ENCODE results near the gene SLC8A3. TPM values are rescaled to one million over a fixed set of nuclear protein-coding genes. Genes with fewer than 3 reads are reported as not detected.

The SLC8A3 gene
- total and polyA plus RNA-seq, 9 of the 15 experiments (the other 6 are each of a cell fraction or from before 2014, with no cell fraction given): not detected

DNA sequence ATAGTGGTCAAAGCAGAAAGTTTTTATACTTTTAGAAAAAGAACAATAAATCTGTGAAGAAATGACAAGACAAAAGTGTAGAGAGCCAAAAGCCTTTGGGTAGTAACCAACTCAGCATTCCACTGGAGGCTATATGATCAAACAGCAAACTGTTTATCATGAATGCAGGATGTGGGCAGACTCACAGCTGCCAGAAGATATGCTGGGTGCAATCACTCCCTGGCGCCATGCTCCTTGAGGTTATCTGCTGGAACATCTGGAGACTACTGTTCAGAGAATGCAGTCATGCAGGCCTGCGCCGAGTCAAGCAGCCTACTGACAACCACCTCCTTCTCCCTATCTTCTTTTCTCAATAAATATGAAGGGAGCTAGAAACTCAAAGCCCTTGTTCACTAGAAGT lies 49.0 kb upstream of the SLC8A3 start (continued):
- no peak for TF ChIP-seq MEF2A (IDR thresholded peaks at IDR 0.05; ENCODE audit: control insufficient read depth, low read depth, low read length)
- TF ChIP-seq, protein P1, sequence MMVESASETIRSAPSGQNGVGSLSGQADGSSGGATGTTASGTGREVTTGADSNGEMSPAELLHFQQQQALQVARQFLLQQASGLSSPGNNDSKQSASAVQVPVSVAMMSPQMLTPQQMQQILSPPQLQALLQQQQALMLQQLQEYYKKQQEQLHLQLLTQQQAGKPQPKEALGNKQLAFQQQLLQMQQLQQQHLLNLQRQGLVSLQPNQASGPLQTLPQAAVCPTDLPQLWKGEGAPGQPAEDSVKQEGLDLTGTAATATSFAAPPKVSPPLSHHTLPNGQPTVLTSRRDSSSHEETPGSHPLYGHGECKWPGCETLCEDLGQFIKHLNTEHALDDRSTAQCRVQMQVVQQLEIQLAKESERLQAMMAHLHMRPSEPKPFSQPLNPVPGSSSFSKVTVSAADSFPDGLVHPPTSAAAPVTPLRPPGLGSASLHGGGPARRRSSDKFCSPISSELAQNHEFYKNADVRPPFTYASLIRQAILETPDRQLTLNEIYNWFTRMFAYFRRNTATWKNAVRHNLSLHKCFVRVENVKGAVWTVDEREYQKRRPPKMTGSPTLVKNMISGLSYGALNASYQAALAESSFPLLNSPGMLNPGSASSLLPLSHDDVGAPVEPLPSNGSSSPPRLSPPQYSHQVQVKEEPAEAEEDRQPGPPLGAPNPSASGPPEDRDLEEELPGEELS (CRISPR knock-in tag; IDR thresholded peaks at IDR 0.05; ENCODE audit: borderline replicate concordance): no peak
- TF ChIP-seq, protein P2, sequence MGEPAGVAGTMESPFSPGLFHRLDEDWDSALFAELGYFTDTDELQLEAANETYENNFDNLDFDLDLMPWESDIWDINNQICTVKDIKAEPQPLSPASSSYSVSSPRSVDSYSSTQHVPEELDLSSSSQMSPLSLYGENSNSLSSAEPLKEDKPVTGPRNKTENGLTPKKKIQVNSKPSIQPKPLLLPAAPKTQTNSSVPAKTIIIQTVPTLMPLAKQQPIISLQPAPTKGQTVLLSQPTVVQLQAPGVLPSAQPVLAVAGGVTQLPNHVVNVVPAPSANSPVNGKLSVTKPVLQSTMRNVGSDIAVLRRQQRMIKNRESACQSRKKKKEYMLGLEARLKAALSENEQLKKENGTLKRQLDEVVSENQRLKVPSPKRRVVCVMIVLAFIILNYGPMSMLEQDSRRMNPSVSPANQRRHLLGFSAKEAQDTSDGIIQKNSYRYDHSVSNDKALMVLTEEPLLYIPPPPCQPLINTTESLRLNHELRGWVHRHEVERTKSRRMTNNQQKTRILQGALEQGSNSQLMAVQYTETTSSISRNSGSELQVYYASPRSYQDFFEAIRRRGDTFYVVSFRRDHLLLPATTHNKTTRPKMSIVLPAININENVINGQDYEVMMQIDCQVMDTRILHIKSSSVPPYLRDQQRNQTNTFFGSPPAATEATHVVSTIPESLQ (CRISPR knock-in tag; IDR thresholded peaks at IDR 0.05): no peak
- TF ChIP-seq HCFC1 (IDR thresholded peaks at IDR 0.05; ENCODE audit: low read depth, low read length): no peak
- TF ChIP-seq KLF13 (tag; IDR thresholded peaks at IDR 0.05; ENCODE audit: borderline replicate concordance, low read depth): no peak
- TF ChIP-seq ZFP36 (IDR thresholded peaks at IDR 0.05; ENCODE audit: low read depth, low read length, partially characterized antibody): no peak
- no peak for TF ChIP-seq MCM7 (IDR thresholded peaks at IDR 0.05)
- TF ChIP-seq, protein P3, sequence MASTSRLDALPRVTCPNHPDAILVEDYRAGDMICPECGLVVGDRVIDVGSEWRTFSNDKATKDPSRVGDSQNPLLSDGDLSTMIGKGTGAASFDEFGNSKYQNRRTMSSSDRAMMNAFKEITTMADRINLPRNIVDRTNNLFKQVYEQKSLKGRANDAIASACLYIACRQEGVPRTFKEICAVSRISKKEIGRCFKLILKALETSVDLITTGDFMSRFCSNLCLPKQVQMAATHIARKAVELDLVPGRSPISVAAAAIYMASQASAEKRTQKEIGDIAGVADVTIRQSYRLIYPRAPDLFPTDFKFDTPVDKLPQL (IDR thresholded peaks at IDR 0.05; ENCODE audit: extremely low read depth, insufficient read length): no peak
- TF ChIP-seq RBM15 (IDR thresholded peaks at IDR 0.05; ENCODE audit: insufficient read depth, low read length): no peak
- no peak; the same call in 1 of the 2 replicates for TF ChIP-seq MEF2D (tag; conservative IDR thresholded peaks at IDR 0.05; ENCODE audit: low read depth)
- no peak for TF ChIP-seq XRCC5 (IDR thresholded peaks at IDR 0.05; ENCODE audit: low read depth, low read length)
- no peak for TF ChIP-seq TGIF2 (CRISPR knock-in tag; IDR thresholded peaks at IDR 0.05)
- TF ChIP-seq BDP1 (IDR thresholded peaks at IDR 0.05; ENCODE audit: insufficient read depth, insufficient read length): no peak
- peak; percentile 97 for TF ChIP-seq DPF2 (IDR thresholded peaks at IDR 0.05)
- peak; percentile 94 for TF ChIP-seq LEF1 (IDR thresholded peaks at IDR 0.05)
- no peak for TF ChIP-seq HMG20A (CRISPR knock-in tag; conservative IDR thresholded peaks at IDR 0.05)
- TF ChIP-seq, protein P4, sequence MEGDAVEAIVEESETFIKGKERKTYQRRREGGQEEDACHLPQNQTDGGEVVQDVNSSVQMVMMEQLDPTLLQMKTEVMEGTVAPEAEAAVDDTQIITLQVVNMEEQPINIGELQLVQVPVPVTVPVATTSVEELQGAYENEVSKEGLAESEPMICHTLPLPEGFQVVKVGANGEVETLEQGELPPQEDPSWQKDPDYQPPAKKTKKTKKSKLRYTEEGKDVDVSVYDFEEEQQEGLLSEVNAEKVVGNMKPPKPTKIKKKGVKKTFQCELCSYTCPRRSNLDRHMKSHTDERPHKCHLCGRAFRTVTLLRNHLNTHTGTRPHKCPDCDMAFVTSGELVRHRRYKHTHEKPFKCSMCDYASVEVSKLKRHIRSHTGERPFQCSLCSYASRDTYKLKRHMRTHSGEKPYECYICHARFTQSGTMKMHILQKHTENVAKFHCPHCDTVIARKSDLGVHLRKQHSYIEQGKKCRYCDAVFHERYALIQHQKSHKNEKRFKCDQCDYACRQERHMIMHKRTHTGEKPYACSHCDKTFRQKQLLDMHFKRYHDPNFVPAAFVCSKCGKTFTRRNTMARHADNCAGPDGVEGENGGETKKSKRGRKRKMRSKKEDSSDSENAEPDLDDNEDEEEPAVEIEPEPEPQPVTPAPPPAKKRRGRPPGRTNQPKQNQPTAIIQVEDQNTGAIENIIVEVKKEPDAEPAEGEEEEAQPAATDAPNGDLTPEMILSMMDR (IDR thresholded peaks at IDR 0.05 in 2 of 3, conservative IDR thresholded peaks at IDR 0.05 in 1 of 3; ENCODE audit: insufficient read depth in 2 of 3, low read depth in 1 of 3, low read length in 3 of 3): no peak
- TF ChIP-seq, protein P5, sequence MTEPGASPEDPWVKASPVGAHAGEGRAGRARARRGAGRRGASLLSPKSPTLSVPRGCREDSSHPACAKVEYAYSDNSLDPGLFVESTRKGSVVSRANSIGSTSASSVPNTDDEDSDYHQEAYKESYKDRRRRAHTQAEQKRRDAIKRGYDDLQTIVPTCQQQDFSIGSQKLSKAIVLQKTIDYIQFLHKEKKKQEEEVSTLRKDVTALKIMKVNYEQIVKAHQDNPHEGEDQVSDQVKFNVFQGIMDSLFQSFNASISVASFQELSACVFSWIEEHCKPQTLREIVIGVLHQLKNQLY (CRISPR knock-in tag; conservative IDR thresholded peaks at IDR 0.05): no peak
- no peak for TF ChIP-seq XRCC4 (IDR thresholded peaks at IDR 0.05; ENCODE audit: extremely low read depth, insufficient read depth, insufficient read length)
